Activated T-cell treated with anti-CD3 and anti-CD28 coated beads, Interleukin-2, amount 50 U/mL, for 4 hours (primary cell): ENCODE results near the gene SALL1. TPM values are rescaled to one million over a fixed set of nuclear protein-coding genes. Genes with fewer than 3 reads are reported as not detected.

Source experiments
- ATAC-seq, 2 donors: fragments of 200-7000 bp; cut with Tn5 transposase; one replicate each; pipeline ENCODE4 v1.10.0; 2021
- DNase-seq: peaks from one replicate; pipeline ENCODE4 v3.0.0-alpha.2; 2020
- H3K27me3 Mint-ChIP-seq: one replicate; pipeline ENCODE4 v1.8.0; 2021; ENCODE audit warnings: low read depth, mixed read lengths
- H3K36me3 Mint-ChIP-seq: one replicate; pipeline ENCODE4 v1.8.0; 2022; ENCODE audit warnings: mixed read lengths; ENCODE audit not compliant: insufficient read depth
- H3K4me1 Mint-ChIP-seq: one replicate; pipeline ENCODE4 v1.8.0; 2021; ENCODE audit warnings: low read depth, mixed read lengths
- H3K4me3 Mint-ChIP-seq: one replicate; pipeline ENCODE4 v1.8.0; 2021; ENCODE audit warnings: mild to moderate bottlenecking, moderate library complexity, mixed read lengths
- H3K9me3 Mint-ChIP-seq: one replicate; pipeline ENCODE4 v1.8.0; 2021; ENCODE audit warnings: mixed read lengths
- total RNA-seq, 3 donors: library from RNA; stranded (reverse); gene quantifications; one replicate each; pipeline ENCODE4 v1.2.1, GENCODE V29; 2021

Gene SALL1
- total RNA-seq, 3 donors from 2014 or later = not detected

DNA sequence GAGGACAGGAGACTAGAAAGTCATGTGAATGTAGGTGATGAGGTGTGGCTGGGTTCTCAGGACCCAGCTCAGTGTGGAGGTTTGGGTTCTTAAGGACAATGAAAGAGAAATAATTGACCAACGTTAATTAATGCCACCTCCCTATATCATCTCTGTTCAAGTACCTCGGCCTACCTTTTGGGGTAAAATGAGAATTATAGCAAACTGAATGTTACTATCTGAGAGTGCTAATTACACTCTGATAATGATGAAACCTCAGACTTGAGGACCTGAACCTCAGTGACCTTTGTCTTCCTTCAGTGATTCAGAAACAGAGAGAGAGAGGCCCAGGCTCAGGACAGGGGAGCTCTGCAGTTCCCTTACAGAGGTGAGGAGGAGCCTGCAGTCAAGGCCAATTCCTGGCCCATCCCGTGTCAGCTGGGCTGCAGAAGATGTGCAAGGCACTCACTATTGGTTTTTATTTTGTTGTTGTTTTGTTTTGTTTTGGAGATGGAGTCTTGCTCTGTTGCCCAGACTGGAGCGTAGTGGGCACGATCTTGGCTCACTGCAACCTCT is 57.3 kb downstream of the SALL1 start:
- DNase-seq (no peak), ATAC-seq (no peak)
- H3K4me1 Mint-ChIP-seq = no peaks in the 10 kb centered on the region
- H3K4me3 Mint-ChIP-seq = no peak overlapping the region
- H3K36me3 Mint-ChIP-seq = no peaks in the 10 kb centered on the region
- H3K27me3 Mint-ChIP-seq = peaks cover 9% of the 10 kb centered on the region
- H3K9me3 Mint-ChIP-seq = no peaks in the 10 kb centered on the region
